ENCODE measurements around the gene GSN.
A peak's percentile ranks its signal among the peaks of the same experiment; 100 is the strongest.

GSN gene

DNA sequence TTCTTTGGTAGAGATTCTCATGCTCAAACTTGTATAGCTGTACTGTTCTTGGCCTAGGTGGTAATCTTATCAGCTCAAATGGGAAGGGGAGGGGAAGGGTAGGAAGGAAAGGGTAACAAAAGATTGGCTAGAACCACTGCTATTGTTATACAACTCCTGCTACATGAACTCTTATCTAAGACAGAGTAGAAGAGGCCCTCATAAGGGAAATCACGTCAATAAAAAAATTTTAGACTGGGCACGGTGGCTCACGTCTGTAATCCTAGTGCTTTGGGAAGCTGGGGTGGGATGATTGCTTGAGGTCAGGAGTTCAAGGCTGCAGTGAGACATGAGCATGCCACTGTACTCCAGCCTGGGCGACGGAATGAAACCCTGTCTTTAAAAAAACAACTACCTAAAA, 86.2 kb downstream of the GSN start:
- peaks cover 30% of the 10 kb centered on the region for H3K4me1 ChIP-seq (ENCODE audit: insufficient read depth, low read length, poor library complexity, severe bottlenecking)
- no peak overlapping the region for H3K9ac ChIP-seq (ENCODE audit: low read depth, low read length, poor library complexity, severe bottlenecking)
- no peaks in the 10 kb centered on the region for H3K79me2 ChIP-seq (ENCODE audit: insufficient read depth, low read length)
- H4K20me1 ChIP-seq (ENCODE audit: insufficient read depth, low read length, poor library complexity, severe bottlenecking): no peaks in the 10 kb centered on the region
- H3K36me3 ChIP-seq (ENCODE audit: insufficient read depth, low read length): no peaks in the 10 kb centered on the region
- H3F3A ChIP-seq (ENCODE audit: low read depth): no peaks in the 10 kb centered on the region; the same call in 1 of the 2 replicates
- no peak overlapping the region for H3K4me2 ChIP-seq (ENCODE audit: low read depth, low read length, poor library complexity, severe bottlenecking)
- TF ChIP-seq, protein P1, sequence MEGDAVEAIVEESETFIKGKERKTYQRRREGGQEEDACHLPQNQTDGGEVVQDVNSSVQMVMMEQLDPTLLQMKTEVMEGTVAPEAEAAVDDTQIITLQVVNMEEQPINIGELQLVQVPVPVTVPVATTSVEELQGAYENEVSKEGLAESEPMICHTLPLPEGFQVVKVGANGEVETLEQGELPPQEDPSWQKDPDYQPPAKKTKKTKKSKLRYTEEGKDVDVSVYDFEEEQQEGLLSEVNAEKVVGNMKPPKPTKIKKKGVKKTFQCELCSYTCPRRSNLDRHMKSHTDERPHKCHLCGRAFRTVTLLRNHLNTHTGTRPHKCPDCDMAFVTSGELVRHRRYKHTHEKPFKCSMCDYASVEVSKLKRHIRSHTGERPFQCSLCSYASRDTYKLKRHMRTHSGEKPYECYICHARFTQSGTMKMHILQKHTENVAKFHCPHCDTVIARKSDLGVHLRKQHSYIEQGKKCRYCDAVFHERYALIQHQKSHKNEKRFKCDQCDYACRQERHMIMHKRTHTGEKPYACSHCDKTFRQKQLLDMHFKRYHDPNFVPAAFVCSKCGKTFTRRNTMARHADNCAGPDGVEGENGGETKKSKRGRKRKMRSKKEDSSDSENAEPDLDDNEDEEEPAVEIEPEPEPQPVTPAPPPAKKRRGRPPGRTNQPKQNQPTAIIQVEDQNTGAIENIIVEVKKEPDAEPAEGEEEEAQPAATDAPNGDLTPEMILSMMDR (conservative IDR thresholded peaks at IDR 0.05; ENCODE audit: low read length): no peak
- TF ChIP-seq EZH2phosphoT487 (IDR thresholded peaks at IDR 0.05; ENCODE audit: borderline replicate concordance): no peak
- no peaks in the 10 kb centered on the region for H3K9me3 ChIP-seq (ENCODE audit: insufficient read depth, low read depth, low read length)
- no peaks in the 10 kb centered on the region for H3K9me2 ChIP-seq (replicated peaks; ENCODE audit: low read depth, low read length)
- no peak overlapping the region for H3K4me3 ChIP-seq (ENCODE audit: low read length, poor library complexity, severe bottlenecking)
- H3K27me3 ChIP-seq (ENCODE audit: insufficient read depth, low read length, poor library complexity, severe bottlenecking): peaks cover 19% of the 10 kb centered on the region
- no peak overlapping the region; the same call in 1 of the 2 replicates for H2AFZ ChIP-seq (ENCODE audit: low read length)

DNA sequence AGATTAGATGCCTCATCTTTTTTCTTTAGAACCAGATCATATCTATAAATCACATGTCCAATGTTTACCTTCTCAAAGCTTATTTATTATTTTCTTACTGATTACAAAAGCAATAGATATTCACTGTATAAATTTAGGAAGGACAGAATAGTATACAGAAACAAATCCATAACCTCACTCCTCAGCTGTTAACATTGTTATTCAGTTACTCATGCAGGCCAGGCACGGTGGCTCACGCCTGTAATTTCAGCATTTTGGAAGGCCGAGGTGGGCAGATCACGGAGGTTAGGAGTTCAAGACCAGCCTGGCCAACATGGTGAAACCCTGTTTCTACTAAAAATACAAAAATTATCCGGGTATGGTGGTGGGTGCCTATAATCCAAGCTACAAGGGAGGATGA, 86.8 kb downstream of the GSN start:
- Histone ChIP-seq H3K4me1 (ENCODE audit: insufficient read depth, low read length, poor library complexity, severe bottlenecking) (peaks cover 35% of the 10 kb centered on the region), H3K9ac (ENCODE audit: low read depth, low read length, poor library complexity, severe bottlenecking) (no peak overlapping the region), H3K4me2 (ENCODE audit: low read depth, low read length, poor library complexity, severe bottlenecking) (no peak overlapping the region), H3K4me3 (ENCODE audit: low read length, poor library complexity, severe bottlenecking) (no peak overlapping the region), H3K9me2 (replicated peaks; ENCODE audit: low read depth, low read length) (no peaks in the 10 kb centered on the region), H4K20me1 (ENCODE audit: insufficient read depth, low read length, poor library complexity, severe bottlenecking) (no peaks in the 10 kb centered on the region), H3K36me3 (ENCODE audit: insufficient read depth, low read length) (no peaks in the 10 kb centered on the region), H3K9me3 (ENCODE audit: insufficient read depth, low read depth, low read length) (no peaks in the 10 kb centered on the region), H3F3A (ENCODE audit: low read depth) (no peaks in the 10 kb centered on the region; the same call in 1 of the 2 replicates), H2AFZ (ENCODE audit: low read length) (no peak overlapping the region), H3K79me2 (ENCODE audit: insufficient read depth, low read length) (no peaks in the 10 kb centered on the region), H3K27me3 (ENCODE audit: insufficient read depth, low read length, poor library complexity, severe bottlenecking) (peaks cover 15% of the 10 kb centered on the region)
- no peak for TF ChIP-seq EZH2phosphoT487 (IDR thresholded peaks at IDR 0.05; ENCODE audit: borderline replicate concordance)
- TF ChIP-seq, protein P1 (conservative IDR thresholded peaks at IDR 0.05; ENCODE audit: low read length): no peak

DNA sequence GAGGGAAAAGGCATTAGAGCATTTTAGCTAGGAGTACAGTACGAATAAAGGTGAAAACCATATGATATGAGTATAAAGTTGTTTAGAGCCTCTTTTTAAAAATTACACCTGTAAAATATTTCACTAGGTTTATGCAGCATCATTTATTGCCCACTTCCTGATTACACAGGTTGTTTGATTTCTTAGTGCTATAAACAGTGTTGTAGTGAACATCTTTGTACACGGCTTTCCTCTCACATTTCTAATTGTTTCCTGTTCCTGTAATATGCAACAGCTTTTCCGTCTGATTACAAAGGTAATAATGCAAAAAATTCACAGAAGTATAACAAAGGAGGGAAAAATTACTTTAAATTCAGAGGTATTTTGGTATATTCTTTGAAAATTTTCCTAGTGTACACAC, 89.0 kb downstream of the GSN start:
- Histone ChIP-seq H2AFZ (ENCODE audit: low read length) (no peak overlapping the region), H3K4me3 (ENCODE audit: low read length, poor library complexity, severe bottlenecking) (no peak overlapping the region)

More for the DNA sequence above, 89.0 kb downstream of the GSN start:
- no peaks in the 10 kb centered on the region for H3K36me3 ChIP-seq (ENCODE audit: insufficient read depth, low read length)
- no peaks in the 10 kb centered on the region for H3K9me3 ChIP-seq (ENCODE audit: insufficient read depth, low read depth, low read length)
- H3K4me2 ChIP-seq (ENCODE audit: low read depth, low read length, poor library complexity, severe bottlenecking): peak overlapping the region; percentile 59
- peak; percentile 90 for TF ChIP-seq EZH2phosphoT487 (IDR thresholded peaks at IDR 0.05; ENCODE audit: borderline replicate concordance)
- TF ChIP-seq, protein P1 (conservative IDR thresholded peaks at IDR 0.05; ENCODE audit: low read length): no peak
- H3K27me3 ChIP-seq (ENCODE audit: insufficient read depth, low read length, poor library complexity, severe bottlenecking): no peaks in the 10 kb centered on the region
- no peaks in the 10 kb centered on the region; the same call in 1 of the 2 replicates for H3F3A ChIP-seq (ENCODE audit: low read depth)
- H3K9me2 ChIP-seq (replicated peaks; ENCODE audit: low read depth, low read length): no peaks in the 10 kb centered on the region
- H3K9ac ChIP-seq (ENCODE audit: low read depth, low read length, poor library complexity, severe bottlenecking): no peak overlapping the region
- no peaks in the 10 kb centered on the region for H3K79me2 ChIP-seq (ENCODE audit: insufficient read depth, low read length)
- peaks cover 44% of the 10 kb centered on the region for H3K4me1 ChIP-seq (ENCODE audit: insufficient read depth, low read length, poor library complexity, severe bottlenecking)
- H4K20me1 ChIP-seq (ENCODE audit: insufficient read depth, low read length, poor library complexity, severe bottlenecking): no peaks in the 10 kb centered on the region
